Ishikawa (cell line): ENCODE results near the gene PRRC2A.
A peak's percentile ranks its signal among the peaks of the same experiment; 100 is the strongest.

Experiments used
- CEBPB ChIP-seq: IDR thresholded peaks from 2 replicates; pipeline ENCODE4 v1.6.1; 2012
- CREB1 ChIP-seq: IDR thresholded peaks from 2 replicates; pipeline ENCODE4 v1.6.1; 2012; ENCODE audit warnings: low read depth
- EGR1 ChIP-seq: IDR thresholded peaks from 2 replicates; pipeline ENCODE4 v1.6.1; 2012
- EP300 ChIP-seq: IDR thresholded peaks from 2 replicates; pipeline ENCODE4 v1.6.1; 2012; ENCODE audit warnings: borderline replicate concordance
- FOXM1 ChIP-seq: IDR thresholded peaks from 2 replicates; pipeline ENCODE4 v1.6.1; 2012; ENCODE audit warnings: low read depth, borderline replicate concordance
- NFIC ChIP-seq: IDR thresholded peaks from 2 replicates; pipeline ENCODE4 v1.6.1; 2012
- RAD21 ChIP-seq: IDR thresholded peaks from 2 replicates; pipeline ENCODE4 v1.6.1; 2012; ENCODE audit warnings: low read depth
- TAF1 ChIP-seq: IDR thresholded peaks from 2 replicates; pipeline ENCODE4 v1.6.1; 2012; ENCODE audit warnings: low read depth, mild to moderate bottlenecking
- TCF12 ChIP-seq: IDR thresholded peaks from 2 replicates; pipeline ENCODE4 v1.6.1; 2012; ENCODE audit warnings: low read depth
- TEAD4 ChIP-seq: IDR thresholded peaks from 2 replicates; pipeline ENCODE4 v1.6.1; 2012
- USF1 ChIP-seq: IDR thresholded peaks from 2 replicates; pipeline ENCODE4 v1.6.1; 2012
- YY1 ChIP-seq: IDR thresholded peaks from 2 replicates; pipeline ENCODE4 v1.6.1; 2012; ENCODE audit warnings: low read depth
- ZBTB7A ChIP-seq: IDR thresholded peaks from 2 replicates; pipeline ENCODE4 v1.6.1; 2012; ENCODE audit warnings: low read depth
- TF ChIP-seq, protein P1 (sequence below): IDR thresholded peaks from 2 replicates; pipeline ENCODE4 v1.6.1; 2012
- TF ChIP-seq, protein P2 (sequence below): IDR thresholded peaks from 2 replicates; pipeline ENCODE4 v1.6.1; 2012; ENCODE audit warnings: low read depth, mild to moderate bottlenecking

The PRRC2A gene

GRCh38 chr6:31658983-31659648 is 38.6 kb downstream of the PRRC2A start:
- TF ChIP-seq, protein P1, sequence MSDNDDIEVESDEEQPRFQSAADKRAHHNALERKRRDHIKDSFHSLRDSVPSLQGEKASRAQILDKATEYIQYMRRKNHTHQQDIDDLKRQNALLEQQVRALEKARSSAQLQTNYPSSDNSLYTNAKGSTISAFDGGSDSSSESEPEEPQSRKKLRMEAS, result no peak
- TF ChIP-seq USF1 (no peak), EGR1 (no peak), EP300 (no peak), ZBTB7A (no peak), CEBPB (no peak), NFIC (no peak), TAF1 (no peak), CREB1 (no peak), TEAD4 (no peak), TCF12 (no peak), FOXM1 (no peak), YY1 (no peak), RAD21 (no peak)
- TF ChIP-seq, protein P2, sequence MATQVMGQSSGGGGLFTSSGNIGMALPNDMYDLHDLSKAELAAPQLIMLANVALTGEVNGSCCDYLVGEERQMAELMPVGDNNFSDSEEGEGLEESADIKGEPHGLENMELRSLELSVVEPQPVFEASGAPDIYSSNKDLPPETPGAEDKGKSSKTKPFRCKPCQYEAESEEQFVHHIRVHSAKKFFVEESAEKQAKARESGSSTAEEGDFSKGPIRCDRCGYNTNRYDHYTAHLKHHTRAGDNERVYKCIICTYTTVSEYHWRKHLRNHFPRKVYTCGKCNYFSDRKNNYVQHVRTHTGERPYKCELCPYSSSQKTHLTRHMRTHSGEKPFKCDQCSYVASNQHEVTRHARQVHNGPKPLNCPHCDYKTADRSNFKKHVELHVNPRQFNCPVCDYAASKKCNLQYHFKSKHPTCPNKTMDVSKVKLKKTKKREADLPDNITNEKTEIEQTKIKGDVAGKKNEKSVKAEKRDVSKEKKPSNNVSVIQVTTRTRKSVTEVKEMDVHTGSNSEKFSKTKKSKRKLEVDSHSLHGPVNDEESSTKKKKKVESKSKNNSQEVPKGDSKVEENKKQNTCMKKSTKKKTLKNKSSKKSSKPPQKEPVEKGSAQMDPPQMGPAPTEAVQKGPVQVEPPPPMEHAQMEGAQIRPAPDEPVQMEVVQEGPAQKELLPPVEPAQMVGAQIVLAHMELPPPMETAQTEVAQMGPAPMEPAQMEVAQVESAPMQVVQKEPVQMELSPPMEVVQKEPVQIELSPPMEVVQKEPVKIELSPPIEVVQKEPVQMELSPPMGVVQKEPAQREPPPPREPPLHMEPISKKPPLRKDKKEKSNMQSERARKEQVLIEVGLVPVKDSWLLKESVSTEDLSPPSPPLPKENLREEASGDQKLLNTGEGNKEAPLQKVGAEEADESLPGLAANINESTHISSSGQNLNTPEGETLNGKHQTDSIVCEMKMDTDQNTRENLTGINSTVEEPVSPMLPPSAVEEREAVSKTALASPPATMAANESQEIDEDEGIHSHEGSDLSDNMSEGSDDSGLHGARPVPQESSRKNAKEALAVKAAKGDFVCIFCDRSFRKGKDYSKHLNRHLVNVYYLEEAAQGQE, result no peak

DNA sequence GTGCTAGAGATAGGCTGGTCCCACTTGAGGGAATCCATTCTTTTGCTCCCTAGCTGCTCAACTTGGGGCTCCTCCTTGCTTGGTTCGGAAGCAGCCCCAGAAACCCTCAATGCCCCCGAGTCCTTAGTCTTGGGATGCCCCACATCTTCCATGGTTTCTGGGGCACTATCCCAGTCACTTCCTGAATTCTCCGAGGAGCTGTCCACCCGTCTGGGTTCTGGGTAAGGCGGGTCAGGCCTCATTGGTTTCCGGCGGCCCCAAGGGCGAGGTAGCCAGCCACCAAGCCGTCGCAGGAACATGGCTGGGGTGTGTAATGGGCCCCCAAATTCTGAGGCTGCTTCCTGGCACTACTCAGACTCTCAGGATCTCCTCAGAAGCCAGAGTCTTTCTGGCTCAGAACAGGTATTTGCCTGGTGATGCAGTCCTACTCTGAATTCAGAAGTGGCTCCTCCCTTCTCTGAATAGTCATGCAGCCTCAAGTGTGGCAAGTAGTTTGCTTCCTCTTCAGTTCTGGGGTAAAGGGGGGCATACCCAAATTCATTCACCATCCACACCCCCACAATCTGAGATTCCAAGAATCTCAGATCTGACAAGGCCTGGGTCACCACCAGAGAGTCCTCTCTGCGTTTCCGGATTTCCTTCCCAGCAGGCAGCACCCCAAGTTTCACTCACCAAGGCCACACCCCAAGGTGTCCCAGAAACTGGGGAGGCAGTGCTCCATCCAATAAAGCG is 39.3 kb downstream of the PRRC2A start:
- TF ChIP-seq CEBPB (no peak), CREB1 (no peak), ZBTB7A (no peak), EP300 (no peak), NFIC (no peak)
- TF ChIP-seq, protein P1, result no peak
- TF ChIP-seq, protein P2, result peak; percentile 72

- no peak for TF ChIP-seq EP300
- TF ChIP-seq, protein P2, result no peak
- TF ChIP-seq, protein P1, result peak; percentile 49
- TF ChIP-seq TAF1, result peak; percentile 84
- peak; percentile 66; the same call in 1 of the 2 replicates for TF ChIP-seq ZBTB7A
- TF ChIP-seq RAD21, result no peak
- TF ChIP-seq TCF12, result peak; percentile 61
- TF ChIP-seq EGR1, result peak; percentile 78
- peak; percentile 3; the same call in 1 of the 2 replicates for TF ChIP-seq CEBPB
Observed at GRCh38 chr6:31660381-31661261, 40.1 kb downstream of the PRRC2A start, which contains the start of gene C6orf47. Gene C6orf47, minus strand, starts transcription at chr6:31660778. Its CDS starts 831 bp downstream, at chr6:31659947.
